ENCODE measurements around the gene MCAT. TPM values are rescaled to one million over a fixed set of nuclear protein-coding genes. Genes with fewer than 3 reads are reported as not detected.

The MCAT gene, protein sequence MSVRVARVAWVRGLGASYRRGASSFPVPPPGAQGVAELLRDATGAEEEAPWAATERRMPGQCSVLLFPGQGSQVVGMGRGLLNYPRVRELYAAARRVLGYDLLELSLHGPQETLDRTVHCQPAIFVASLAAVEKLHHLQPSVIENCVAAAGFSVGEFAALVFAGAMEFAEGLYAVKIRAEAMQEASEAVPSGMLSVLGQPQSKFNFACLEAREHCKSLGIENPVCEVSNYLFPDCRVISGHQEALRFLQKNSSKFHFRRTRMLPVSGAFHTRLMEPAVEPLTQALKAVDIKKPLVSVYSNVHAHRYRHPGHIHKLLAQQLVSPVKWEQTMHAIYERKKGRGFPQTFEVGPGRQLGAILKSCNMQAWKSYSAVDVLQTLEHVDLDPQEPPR
- 10 to 100 TPM; 16.5 to 19.2 TPM for total RNA-seq
- total RNA-seq, result 5.6 to 6.0 reads per million in 2 donors

DNA sequence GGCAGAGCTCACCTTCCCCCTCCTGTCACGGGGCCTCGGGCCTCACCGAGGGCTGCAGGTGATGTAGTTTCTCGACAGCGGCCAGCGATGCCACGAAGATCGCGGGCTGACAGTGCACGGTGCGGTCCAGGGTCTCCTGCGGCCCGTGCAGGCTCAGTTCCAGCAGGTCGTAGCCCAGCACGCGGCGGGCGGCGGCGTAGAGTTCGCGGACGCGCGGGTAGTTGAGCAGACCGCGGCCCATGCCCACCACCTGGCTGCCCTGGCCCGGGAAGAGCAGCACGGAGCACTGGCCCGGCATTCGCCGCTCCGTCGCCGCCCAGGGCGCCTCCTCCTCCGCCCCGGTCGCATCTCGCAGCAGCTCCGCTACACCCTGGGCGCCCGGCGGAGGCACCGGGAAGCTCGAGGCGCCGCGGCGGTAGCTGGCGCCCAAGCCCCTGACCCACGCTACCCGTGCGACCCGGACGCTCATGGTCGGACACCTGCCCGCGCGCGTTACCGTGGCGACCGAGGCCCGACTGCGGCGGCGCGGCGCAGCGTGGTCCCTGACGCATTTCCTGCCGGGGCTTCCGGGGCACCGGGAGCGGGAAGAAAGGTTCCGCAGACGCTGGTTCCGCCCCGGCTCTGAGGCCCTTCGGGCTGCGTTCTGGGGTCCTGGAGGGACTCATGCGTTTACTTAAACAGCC lies at the start of gene MCAT:
Gene MCAT (minus strand): TSS at position 519 of the 683 bp plus-strand sequence. CDS start 50 bp downstream, at position 469.
- Mint-ChIP-seq H3K36me3 (ENCODE audit: low read depth) (peaks cover 2% of the 10 kb centered on the region), H3K27ac (peak within 1 kb of the TSS; percentile 93), H3K4me1 (peaks cover 12% of the 10 kb centered on the region), H3K27me3 (no peaks in the 10 kb centered on the region), H3K4me3 (peak within 1 kb of the TSS; percentile 92)
- DNase-seq, result peak; percentile 70 to 75 (median 72)
- no peaks in the 10 kb centered on the region for H3K9me3 ChIP-seq (ENCODE audit: control insufficient read depth, low read length, poor library complexity, severe bottlenecking)
- peak; percentile 89 for ATAC-seq

DNA sequence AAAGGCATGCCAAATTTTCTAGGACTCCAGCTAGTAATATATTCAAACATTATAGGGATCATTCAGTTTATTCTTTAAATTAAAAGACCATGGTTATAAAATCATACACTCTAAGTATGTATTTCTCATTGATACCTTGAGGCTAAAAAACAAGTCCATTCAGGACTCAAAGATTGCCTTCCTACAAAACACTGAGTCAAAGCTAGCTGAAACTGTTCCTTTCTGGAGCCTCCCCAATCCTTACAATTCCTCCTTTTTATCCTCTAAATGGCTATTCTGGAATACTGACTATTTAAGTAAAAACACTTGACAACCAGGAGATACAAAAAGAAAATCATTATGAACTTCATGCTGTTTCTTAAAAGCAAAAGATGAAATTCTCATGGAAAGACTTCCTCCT lies 48.6 kb upstream of the MCAT start:
- no peak overlapping the region for H3K27ac Mint-ChIP-seq
- H3K27me3 Mint-ChIP-seq, result no peaks in the 10 kb centered on the region
- H3K4me1 Mint-ChIP-seq, result no peaks in the 10 kb centered on the region
- DNase-seq (no peak), ATAC-seq (no peak)
- no peak overlapping the region for H3K4me3 Mint-ChIP-seq
- H3K9me3 ChIP-seq (ENCODE audit: control insufficient read depth, low read length, poor library complexity, severe bottlenecking), result no peaks in the 10 kb centered on the region
- H3K36me3 Mint-ChIP-seq (ENCODE audit: low read depth), result no peaks in the 10 kb centered on the region

DNA sequence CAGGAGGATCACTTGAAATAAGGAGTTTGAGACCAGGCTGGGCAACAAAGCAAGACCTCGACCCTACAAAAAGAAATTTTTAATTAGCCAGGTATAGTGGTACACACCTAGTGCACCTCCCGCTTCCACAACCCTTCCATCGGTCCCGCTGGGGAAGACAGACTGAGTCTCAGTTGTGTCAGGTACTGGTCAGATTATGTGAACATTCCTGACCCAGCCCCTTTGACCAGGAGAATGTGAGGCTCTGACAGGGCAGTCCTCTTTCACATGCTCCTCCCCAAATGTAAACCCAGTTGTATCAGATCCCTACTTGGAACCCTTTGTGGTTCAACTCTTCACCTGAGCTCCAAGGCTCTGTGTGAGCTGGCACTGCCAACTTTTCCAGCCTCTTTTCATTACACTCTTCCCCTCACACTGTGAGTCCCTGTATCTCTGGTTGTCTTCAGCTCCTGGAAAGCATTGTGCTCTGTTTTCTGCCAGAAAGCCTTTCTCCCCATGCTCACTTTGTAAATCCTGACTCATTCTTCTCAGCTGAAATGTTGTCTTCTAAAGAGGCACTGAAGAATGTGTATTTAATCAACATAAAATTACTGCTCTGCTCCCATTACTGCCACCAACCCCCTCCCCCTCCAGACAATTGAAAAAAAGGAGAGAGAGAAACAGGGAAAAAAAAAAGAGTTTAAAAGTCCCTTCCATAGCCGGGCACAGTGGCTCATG lies 45.8 kb upstream of the MCAT start:
- H3K36me3 Mint-ChIP-seq (ENCODE audit: low read depth), result no peaks in the 10 kb centered on the region
- no peak overlapping the region for H3K4me3 Mint-ChIP-seq
- H3K27me3 Mint-ChIP-seq, result no peaks in the 10 kb centered on the region
- H3K27ac Mint-ChIP-seq, result peak overlapping the region; percentile 83
- H3K9me3 ChIP-seq (ENCODE audit: control insufficient read depth, low read length, poor library complexity, severe bottlenecking), result no peaks in the 10 kb centered on the region
- H3K4me1 Mint-ChIP-seq, result peaks cover 9% of the 10 kb centered on the region
- DNase-seq (no peak), ATAC-seq (no peak)

DNA sequence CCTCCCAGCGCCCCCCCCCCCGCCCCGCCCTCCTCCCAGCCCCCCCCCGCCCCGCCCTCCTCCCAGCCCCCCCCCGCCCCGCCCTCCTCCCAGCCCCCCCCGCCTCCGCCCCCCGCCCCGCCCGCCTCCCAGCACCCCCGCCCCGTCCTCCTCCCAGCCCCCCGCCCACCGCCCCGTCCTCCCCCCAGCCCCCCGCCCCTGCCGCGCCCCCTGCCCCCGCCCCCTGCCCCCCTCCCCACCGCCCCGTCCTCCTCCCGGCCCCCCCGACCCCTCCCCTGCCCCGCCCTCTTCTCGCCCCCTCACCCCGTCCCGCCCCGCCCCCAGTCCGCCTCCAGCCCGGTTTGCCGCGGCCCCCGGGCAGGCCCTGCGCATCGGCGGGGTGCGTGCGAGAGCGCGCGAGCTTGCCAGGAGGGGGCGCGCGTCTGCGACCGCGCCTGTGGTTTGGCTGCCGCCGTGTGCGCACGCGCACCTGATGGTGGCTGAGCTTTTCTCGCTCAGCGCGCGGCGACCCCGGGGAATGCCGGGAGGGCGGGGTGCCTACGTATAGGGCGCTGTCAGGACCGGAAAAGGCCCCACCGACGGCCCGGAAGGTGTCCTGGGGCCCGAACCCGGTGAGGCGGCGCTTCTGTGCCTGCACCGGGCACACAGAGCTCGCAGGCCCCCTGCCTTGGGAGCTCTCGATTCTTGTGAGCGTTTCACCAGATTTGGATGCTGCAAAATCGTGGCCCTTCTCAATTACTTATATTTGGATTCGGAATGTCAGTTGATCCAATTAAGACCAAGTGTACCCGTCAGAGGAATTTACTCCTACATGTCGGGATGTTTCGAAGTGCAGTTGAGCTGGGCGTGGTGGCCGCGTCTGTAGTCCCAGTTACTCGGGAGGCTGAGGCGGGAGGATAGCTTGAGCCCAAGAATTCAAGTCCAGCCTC lies 44.2 kb upstream of the MCAT start:
- peak; percentile 94 to 96 (median 96) for DNase-seq
- H3K9me3 ChIP-seq (ENCODE audit: control insufficient read depth, low read length, poor library complexity, severe bottlenecking), result no peaks in the 10 kb centered on the region
- Mint-ChIP-seq H3K27ac (peak overlapping the region; percentile 83), H3K27me3 (no peaks in the 10 kb centered on the region), H3K4me1 (peaks cover 9% of the 10 kb centered on the region), H3K36me3 (ENCODE audit: low read depth) (no peaks in the 10 kb centered on the region), H3K4me3 (peak overlapping the region; percentile 81)
- peak; percentile 90 for ATAC-seq

DNA sequence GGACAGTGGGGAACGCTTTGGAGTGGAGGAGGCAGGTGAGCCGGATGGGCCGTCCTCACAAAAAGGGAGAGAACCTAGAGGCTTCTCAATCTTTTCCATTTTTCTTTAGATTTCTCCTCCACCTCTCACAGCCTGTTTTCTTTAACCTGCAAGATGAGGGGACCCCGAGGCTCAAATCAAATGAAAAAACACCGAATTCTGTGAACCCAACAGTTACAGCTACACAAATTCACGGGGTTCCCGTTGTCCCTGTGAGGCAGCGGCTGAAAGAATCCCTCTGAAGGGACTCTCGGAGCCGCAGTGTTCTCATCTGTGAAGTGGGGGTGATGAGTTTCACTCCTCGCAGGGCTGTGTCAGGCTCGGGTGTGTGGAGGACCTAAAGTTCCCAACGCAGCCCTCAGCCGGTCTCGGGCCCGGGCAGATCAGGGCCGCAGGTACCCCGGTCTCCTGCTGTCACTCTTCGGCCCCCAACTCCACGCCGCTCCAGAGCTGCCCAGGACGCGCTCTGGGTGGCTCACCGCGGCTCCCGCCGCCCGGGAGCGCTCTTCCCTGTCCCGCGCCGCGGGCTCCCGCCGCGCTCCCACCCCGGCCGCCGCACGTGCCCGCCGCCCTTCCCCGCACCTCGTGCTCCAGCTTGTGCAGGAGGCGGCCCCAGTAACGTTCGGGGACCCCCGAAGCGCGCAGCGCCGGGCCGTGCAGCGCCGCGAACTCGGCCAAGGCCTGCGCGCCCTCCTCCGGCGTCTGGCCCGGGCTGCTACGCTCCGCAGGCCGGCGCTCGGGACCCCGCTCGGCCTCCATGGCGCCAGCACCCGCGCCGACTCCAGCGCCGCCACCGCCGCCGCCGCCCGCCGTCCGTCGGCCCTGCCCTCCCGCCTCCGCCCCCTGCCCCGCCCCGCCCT lies 43.3 kb upstream of the MCAT start, which contains the start of gene TTLL12:
Gene TTLL12 (minus strand): TSS at position 863 of the 899 bp plus-strand sequence. CDS start 65 bp downstream, at position 798.
- H3K4me1 Mint-ChIP-seq, result peaks cover 11% of the 10 kb centered on the region
- no peaks in the 10 kb centered on the region for H3K9me3 ChIP-seq (ENCODE audit: control insufficient read depth, low read length, poor library complexity, severe bottlenecking)
- H3K27ac Mint-ChIP-seq, result peak within 1 kb of the TSS; percentile 83
- H3K27me3 Mint-ChIP-seq, result no peaks in the 10 kb centered on the region
- H3K4me3 Mint-ChIP-seq, result peak within 1 kb of the TSS; percentile 81
- DNase-seq (peak; percentile 45 to 75 (median 70)), ATAC-seq (peak; percentile 44)
- peaks cover 2% of the 10 kb centered on the region for H3K36me3 Mint-ChIP-seq (ENCODE audit: low read depth)

DNA sequence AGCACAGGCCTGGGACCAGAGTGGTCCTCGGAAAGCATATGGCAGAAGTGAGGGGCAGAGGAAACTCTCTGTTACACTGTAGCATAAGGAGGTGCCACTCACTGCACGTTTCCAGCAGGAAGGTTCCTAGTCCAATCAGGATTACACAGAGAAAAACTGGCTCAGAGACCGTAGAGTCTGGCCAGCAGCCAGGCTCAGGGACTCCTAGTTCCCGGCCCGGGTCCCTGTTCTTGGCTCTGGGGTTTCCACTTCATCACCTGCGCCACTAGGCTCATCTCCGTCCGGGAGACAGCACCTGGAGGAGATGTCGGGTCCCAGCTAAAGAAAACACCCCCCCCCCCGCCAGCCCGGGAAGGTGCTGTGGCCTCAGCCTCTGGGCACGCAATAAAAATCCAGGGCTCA lies 42.7 kb upstream of the MCAT start:
- Mint-ChIP-seq H3K4me3 (peak overlapping the region; percentile 72), H3K27ac (peak overlapping the region; percentile 8), H3K36me3 (ENCODE audit: low read depth) (peaks cover 2% of the 10 kb centered on the region), H3K27me3 (no peaks in the 10 kb centered on the region), H3K4me1 (peaks cover 11% of the 10 kb centered on the region)
- ATAC-seq (no peak), DNase-seq (no peak)
- H3K9me3 ChIP-seq (ENCODE audit: control insufficient read depth, low read length, poor library complexity, severe bottlenecking), result no peaks in the 10 kb centered on the region

DNA sequence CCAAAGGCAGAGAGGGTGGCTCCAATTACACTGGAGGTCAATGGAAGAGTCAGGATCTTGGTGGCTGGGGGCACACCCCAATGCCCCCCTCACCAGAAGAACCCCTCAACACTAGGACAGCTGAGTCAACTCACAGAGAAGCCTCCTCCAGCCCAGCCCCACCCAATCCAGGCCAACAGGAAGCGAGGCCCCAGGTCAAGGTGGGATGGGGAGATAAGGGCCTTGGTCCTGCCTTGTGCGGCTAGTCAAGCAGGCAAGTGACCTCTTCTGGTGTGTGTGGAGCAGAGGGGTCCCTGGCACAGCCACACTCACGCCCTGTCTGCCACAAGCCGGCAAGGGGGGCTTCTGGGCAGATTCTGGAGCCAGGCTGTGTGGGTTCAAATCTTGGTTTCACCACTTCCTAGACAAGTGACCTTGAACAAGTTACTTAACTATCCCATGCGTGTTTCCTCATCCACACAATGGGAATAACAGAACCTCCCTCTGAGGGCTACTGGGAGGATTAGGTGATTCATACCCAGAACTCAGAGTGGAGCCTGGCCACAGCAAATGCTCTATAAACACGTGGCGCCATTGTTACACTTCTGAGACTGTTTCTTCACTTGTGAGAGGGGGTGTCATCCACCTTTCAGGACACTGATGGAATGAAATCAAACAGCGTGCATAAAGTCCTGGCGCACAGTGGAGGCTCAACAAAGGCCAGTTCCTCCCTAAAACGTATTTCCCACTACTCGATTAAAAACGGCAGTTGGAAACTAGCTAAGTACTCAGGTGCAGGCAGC lies 40.5 kb upstream of the MCAT start:
- peak overlapping the region; percentile 66 for H3K4me3 Mint-ChIP-seq
- H3K4me1 Mint-ChIP-seq, result peaks cover 11% of the 10 kb centered on the region
- H3K36me3 Mint-ChIP-seq (ENCODE audit: low read depth), result peaks cover 2% of the 10 kb centered on the region
- ATAC-seq, result no peak
- DNase-seq, result no peak
- H3K9me3 ChIP-seq (ENCODE audit: control insufficient read depth, low read length, poor library complexity, severe bottlenecking), result no peaks in the 10 kb centered on the region
- no peaks in the 10 kb centered on the region for H3K27me3 Mint-ChIP-seq
- H3K27ac Mint-ChIP-seq, result no peak overlapping the region

DNA sequence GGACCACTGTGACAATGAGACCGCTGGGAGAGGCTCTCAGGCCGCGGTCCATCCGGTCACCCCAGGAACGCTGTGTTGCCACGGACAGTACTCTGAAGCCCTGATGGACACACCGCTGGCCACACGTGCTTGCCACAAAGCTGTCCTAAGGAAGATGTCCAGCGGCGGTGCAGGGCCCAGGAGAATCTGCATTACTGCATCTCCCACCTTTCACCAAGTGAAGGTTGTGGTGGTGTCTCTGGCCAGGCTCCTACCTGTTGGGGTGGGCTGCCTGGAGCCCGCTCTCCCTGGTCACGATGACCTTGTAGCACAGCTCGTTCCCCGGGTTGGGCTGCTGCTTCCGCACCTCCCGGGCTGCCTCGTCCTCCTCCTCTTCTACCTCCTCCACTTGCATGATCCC lies 39.5 kb upstream of the MCAT start:
- no peak overlapping the region for H3K4me3 Mint-ChIP-seq
- H3K4me1 Mint-ChIP-seq, result peaks cover 11% of the 10 kb centered on the region
- H3K9me3 ChIP-seq (ENCODE audit: control insufficient read depth, low read length, poor library complexity, severe bottlenecking), result no peaks in the 10 kb centered on the region
- DNase-seq (no peak), ATAC-seq (no peak)
- H3K27me3 Mint-ChIP-seq, result no peaks in the 10 kb centered on the region
- H3K27ac Mint-ChIP-seq, result peak overlapping the region; percentile 37
- peaks cover 2% of the 10 kb centered on the region for H3K36me3 Mint-ChIP-seq (ENCODE audit: low read depth)

DNA sequence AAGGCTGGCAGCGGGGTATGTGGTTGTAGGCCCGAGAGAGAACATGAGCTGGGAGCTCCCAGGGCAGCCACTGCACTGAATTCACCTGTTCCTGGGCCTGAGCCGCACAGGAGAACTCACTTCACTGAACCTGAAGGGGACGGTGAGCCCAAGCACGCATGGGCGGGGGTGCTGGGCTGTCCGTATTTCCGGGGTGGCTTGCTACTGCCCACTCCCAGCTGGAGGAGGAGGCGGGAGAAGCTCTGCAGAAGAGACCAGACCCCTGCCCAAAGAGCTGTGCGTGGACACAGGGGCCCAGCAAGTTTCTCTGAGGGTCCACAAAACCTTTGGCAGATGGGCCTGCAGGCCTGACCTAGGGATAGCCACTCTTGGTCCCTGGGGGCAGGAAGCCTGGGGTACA lies 38.9 kb upstream of the MCAT start:
- H3K4me3 Mint-ChIP-seq, result no peak overlapping the region
- no peaks in the 10 kb centered on the region for H3K27me3 Mint-ChIP-seq
- H3K9me3 ChIP-seq (ENCODE audit: control insufficient read depth, low read length, poor library complexity, severe bottlenecking), result no peaks in the 10 kb centered on the region
- H3K4me1 Mint-ChIP-seq, result peaks cover 11% of the 10 kb centered on the region
- ATAC-seq, result no peak
- peaks cover 2% of the 10 kb centered on the region for H3K36me3 Mint-ChIP-seq (ENCODE audit: low read depth)
- H3K27ac Mint-ChIP-seq, result peak overlapping the region; percentile 37
- DNase-seq, result no peak

DNA sequence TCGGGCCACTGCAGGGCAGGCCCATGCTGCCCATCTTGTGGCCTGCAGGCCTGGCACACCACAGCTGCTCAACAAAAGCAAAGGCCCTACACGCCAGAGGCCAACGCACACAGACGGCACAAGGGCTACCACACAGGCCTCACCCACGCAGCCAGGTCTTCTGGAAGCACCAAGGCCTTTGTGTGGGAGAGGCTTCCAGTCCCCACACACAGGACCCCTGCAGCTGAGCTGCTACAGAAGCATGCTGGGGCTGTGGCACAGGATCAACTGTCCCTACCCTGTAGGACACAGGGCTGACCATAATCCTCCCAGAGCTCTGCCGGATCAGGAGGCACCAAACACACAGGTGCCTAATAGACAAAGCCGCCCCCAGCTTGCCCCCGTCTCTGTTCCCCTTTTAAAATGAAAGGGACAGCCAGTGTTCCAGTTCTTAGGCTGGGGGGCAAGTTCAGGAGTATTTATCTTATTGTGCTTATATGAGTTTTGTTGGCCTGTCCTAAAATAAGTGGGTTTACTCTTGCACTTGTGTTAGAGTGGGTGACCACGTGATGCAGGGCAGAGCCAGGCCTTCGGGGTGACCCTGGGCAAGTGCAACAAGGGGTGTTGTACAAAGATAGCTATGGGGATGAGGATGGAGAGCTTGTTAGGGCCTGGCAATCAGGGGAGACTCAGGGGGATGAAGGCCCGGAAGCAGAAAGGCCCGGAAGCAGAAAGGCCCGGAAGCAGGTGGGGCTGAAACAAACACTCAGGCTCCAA lies 38.3 kb upstream of the MCAT start:
- no peak for ATAC-seq

More for the DNA sequence above, 38.3 kb upstream of the MCAT start:
- Mint-ChIP-seq H3K4me3 (no peak overlapping the region), H3K36me3 (ENCODE audit: low read depth) (peaks cover 2% of the 10 kb centered on the region), H3K27me3 (no peaks in the 10 kb centered on the region), H3K27ac (no peak overlapping the region), H3K4me1 (peaks cover 11% of the 10 kb centered on the region)
- DNase-seq, result no peak
- no peaks in the 10 kb centered on the region for H3K9me3 ChIP-seq (ENCODE audit: control insufficient read depth, low read length, poor library complexity, severe bottlenecking)
